ENCODE measurements around the gene RNF41.
"Not testable (repeated sequence)": the region's sequence is repeated elsewhere in the genome, so short reads cannot be mapped to it uniquely, and the experiment has no call there.

The RNF41 gene

GRCh38 chr12:56221757-56222530 is at the start of gene RNF41:
Gene RNF41 (minus strand): TSS chr12:56221922. CDS start chr12:56214047, 7,875 bp downstream.
- no peak for TF ChIP-seq CTCF (IDR thresholded peaks at IDR 0.05; ENCODE audit: insufficient read depth, low read depth, low read length, missing control alignments)

GRCh38 chr12:56271031-56271430 is 49.3 kb upstream of the RNF41 start:
- DNase-seq (ENCODE audit: low read depth), result peak; percentile 26
- H3K4me3 ChIP-seq (ENCODE audit: low read depth, low read length), result no peak overlapping the region

More at GRCh38 chr12:56221757-56222530, at the start of gene RNF41:
- peak; percentile 96 for DNase-seq (ENCODE audit: low read depth)
- H3K4me3 ChIP-seq (ENCODE audit: low read depth, low read length), result peak within 1 kb of the TSS; percentile 77

GRCh38 chr12:56267443-56268071 is 45.8 kb upstream of the RNF41 start:
- peak; percentile 21 for DNase-seq (ENCODE audit: low read depth)
- no peak for TF ChIP-seq CTCF (IDR thresholded peaks at IDR 0.05; ENCODE audit: insufficient read depth, low read depth, low read length, missing control alignments)
- peak overlapping the region; percentile 65 for H3K4me3 ChIP-seq (ENCODE audit: low read depth, low read length)

More at GRCh38 chr12:56271031-56271430, 49.3 kb upstream of the RNF41 start:
- peak; percentile 25 for TF ChIP-seq CTCF (IDR thresholded peaks at IDR 0.05; ENCODE audit: insufficient read depth, low read depth, low read length, missing control alignments)

- peak; percentile 56 for TF ChIP-seq CTCF (IDR thresholded peaks at IDR 0.05; ENCODE audit: insufficient read depth, low read depth, low read length, missing control alignments)
- peak; percentile 89 for DNase-seq (ENCODE audit: low read depth)
- peak within 1 kb of the TSS; percentile 65 for H3K4me3 ChIP-seq (ENCODE audit: low read depth, low read length)
Measured at GRCh38 chr12:56266693-56267442, 45.1 kb upstream of the RNF41 start, which contains the start of gene COQ10A. Gene COQ10A (plus strand): TSS chr12:56266942. CDS start chr12:56267119, 177 bp downstream.

- DNase-seq (ENCODE audit: low read depth), result not testable (repeated sequence)
- H3K4me3 ChIP-seq (ENCODE audit: low read depth, low read length), result peak overlapping the region; percentile 65
Measured at GRCh38 chr12:56266068-56266692, 44.5 kb upstream of the RNF41 start.

GRCh38 chr12:56262955-56263354 is 41.2 kb upstream of the RNF41 start:
- not testable (repeated sequence) for DNase-seq (ENCODE audit: low read depth); H3K4me3 ChIP-seq (ENCODE audit: low read depth, low read length)

GRCh38 chr12:56261503-56262232 is 39.9 kb upstream of the RNF41 start:
- DNase-seq (ENCODE audit: low read depth), result no peak
- no peak for TF ChIP-seq CTCF (IDR thresholded peaks at IDR 0.05; ENCODE audit: insufficient read depth, low read depth, low read length, missing control alignments)
- no peak overlapping the region for H3K4me3 ChIP-seq (ENCODE audit: low read depth, low read length)
